ENCODE results near the gene PRR13.

DNA sequence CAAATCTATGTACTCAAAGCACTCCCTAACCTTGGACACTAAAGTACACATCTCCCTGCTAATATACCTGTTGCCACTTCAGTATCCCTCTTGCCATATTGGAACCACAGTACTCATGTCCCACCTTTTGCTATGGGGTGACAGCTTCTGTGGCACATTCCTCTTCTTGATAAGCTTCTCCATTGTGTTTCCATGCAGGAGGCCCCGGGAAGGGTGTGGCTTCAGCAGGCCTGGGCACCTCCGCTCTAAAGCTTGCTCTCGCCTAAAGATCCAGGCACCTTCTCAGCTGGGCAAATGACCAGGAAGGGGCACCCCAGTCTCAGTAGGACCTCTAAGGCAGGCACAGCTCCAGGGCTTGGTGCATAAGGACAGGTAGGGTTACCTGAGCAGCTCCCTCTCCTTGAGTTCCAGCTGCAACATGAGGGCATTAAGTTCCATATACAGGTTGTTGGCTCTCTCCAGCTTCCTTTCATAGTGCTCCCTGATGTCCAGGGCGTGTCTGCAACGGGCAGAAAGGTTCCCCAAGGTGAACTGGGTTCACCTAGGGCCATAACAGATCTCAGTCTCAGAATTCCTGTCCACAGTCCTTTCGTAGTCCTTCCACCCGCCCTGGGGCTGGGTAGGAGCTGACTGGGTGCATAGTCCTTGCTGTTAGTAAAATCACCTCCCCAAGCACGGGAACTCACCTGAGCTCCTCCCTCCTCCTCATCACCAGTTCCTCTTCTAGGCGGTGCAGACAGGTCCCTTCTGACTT lies 41.9 kb downstream of the PRR13 start:
- TF ChIP-seq CTCF (IDR thresholded peaks at IDR 0.05 in 4 of 5, conservative IDR thresholded peaks at IDR 0.05 in 1 of 5) (no peak), POLR2A (IDR thresholded peaks at IDR 0.05) (no peak)
